Stimulated activated CD4-positive, alpha-beta T cell treated with anti-CD3 and anti-CD28 coated beads, Interleukin-4, amount 100 ng/mL, for 1 hour (primary cell): Measurements from ENCODE around the gene CBFA2T3.

Experiments
- DNase-seq: peaks from one replicate; pipeline ENCODE4 v3.0.0-alpha.2; 2020

Gene CBFA2T3

GRCh38 chr16:88957887-88958577 lies 19.0 kb downstream of the CBFA2T3 start:
- DNase-seq = no peak

- DNase-seq = no peak
Measured at GRCh38 chr16:88957433-88957767, 19.6 kb downstream of the CBFA2T3 start.

- no peak for DNase-seq
Measured at GRCh38 chr16:88956546-88957432, 20.2 kb downstream of the CBFA2T3 start.

GRCh38 chr16:88955906-88956305 lies 21.1 kb downstream of the CBFA2T3 start:
- no peak for DNase-seq

GRCh38 chr16:88953003-88953690 lies 23.9 kb downstream of the CBFA2T3 start:
- no peak for DNase-seq

- DNase-seq = no peak
Measured at GRCh38 chr16:88951989-88952388, 25.0 kb downstream of the CBFA2T3 start.

- no peak for DNase-seq
Measured at GRCh38 chr16:88951501-88951900, 25.5 kb downstream of the CBFA2T3 start.

- DNase-seq = no peak
Measured at GRCh38 chr16:88948781-88949490, 28.1 kb downstream of the CBFA2T3 start.

- no peak for DNase-seq
Measured at GRCh38 chr16:88945473-88945872, 31.5 kb downstream of the CBFA2T3 start.

- DNase-seq = no peak
Measured at GRCh38 chr16:88943741-88944140, 33.3 kb downstream of the CBFA2T3 start.

GRCh38 chr16:88943131-88943664 lies 33.8 kb downstream of the CBFA2T3 start:
- DNase-seq = no peak

- DNase-seq = peak; percentile 68
Measured at GRCh38 chr16:88941913-88942909, 34.8 kb downstream of the CBFA2T3 start.

GRCh38 chr16:88940862-88941817 lies 35.9 kb downstream of the CBFA2T3 start:
- DNase-seq = peak; percentile 33

- no peak for DNase-seq
Measured at GRCh38 chr16:88939972-88940861, 36.8 kb downstream of the CBFA2T3 start.

- no peak for DNase-seq
Measured at GRCh38 chr16:88939245-88939971, 37.6 kb downstream of the CBFA2T3 start.

- no peak for DNase-seq
Measured at GRCh38 chr16:88938777-88939244, 38.2 kb downstream of the CBFA2T3 start.

GRCh38 chr16:88938119-88938776 lies 38.8 kb downstream of the CBFA2T3 start:
- no peak for DNase-seq

GRCh38 chr16:88937206-88937621 lies 39.8 kb downstream of the CBFA2T3 start:
- no peak for DNase-seq
